BE2C (cell line): ENCODE results near the gene CXCL1.

Experiments used
- DNase-seq: peaks from one replicate; pipeline ENCODE4 v3.0.0-alpha.2; 2020
- H3K27me3 ChIP-seq: fragments of 250-450 bp; sonication (Bioruptor Pico); 2 replicates; pipeline ENCODE4 v1.5.1; 2020; ENCODE audit warnings: mild to moderate bottlenecking
- H3K36me3 ChIP-seq: fragments of 250-450 bp; sonication (Bioruptor Pico); 2 replicates; pipeline ENCODE4 v1.5.1; 2020; ENCODE audit warnings: mild to moderate bottlenecking
- H3K4me1 ChIP-seq: fragments of 250-450 bp; sonication (Bioruptor Pico); 2 replicates; pipeline ENCODE4 v1.5.1; 2020
- H3K4me3 ChIP-seq: 2 replicates; pipeline ENCODE4 v1.5.1; 2011; ENCODE audit warnings: low read depth, low read length
- H3K9me3 ChIP-seq: fragments of 250-450 bp; sonication (Bioruptor Pico); 2 replicates; pipeline ENCODE4 v1.5.1; 2020
- TF ChIP-seq, protein P1 (sequence below): IDR thresholded peaks from 2 replicates; pipeline ENCODE4 v1.5.1; 2012; ENCODE audit warnings: mild to moderate bottlenecking, low read depth, low read length

The CXCL1 gene

DNA sequence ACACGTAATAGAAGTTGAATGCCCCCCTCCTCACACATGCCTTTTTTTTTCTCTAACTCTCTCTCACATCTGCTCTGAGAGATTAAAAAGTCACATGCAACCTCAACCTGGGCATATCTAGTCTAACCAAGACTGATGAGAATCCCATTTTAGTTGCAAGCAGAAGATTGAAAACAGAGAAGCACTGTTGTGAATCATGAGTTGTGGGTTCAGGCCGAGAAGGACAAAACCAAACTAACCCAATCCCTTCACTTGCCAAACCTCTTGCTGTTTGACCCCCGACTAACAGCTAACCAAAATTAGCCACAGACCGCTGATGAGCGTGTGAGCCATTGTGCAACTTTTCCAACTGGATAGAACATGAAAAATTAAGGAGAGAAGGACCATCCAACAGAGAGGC is 31.8 kb downstream of the CXCL1 start:
- Histone ChIP-seq H3K36me3 (no peaks in the 10 kb centered on the region), H3K4me3 (no peak overlapping the region), H3K9me3 (no peaks in the 10 kb centered on the region), H3K4me1 (no peaks in the 10 kb centered on the region), H3K27me3 (no peaks in the 10 kb centered on the region)
- DNase-seq: no peak
- TF ChIP-seq, protein P1, sequence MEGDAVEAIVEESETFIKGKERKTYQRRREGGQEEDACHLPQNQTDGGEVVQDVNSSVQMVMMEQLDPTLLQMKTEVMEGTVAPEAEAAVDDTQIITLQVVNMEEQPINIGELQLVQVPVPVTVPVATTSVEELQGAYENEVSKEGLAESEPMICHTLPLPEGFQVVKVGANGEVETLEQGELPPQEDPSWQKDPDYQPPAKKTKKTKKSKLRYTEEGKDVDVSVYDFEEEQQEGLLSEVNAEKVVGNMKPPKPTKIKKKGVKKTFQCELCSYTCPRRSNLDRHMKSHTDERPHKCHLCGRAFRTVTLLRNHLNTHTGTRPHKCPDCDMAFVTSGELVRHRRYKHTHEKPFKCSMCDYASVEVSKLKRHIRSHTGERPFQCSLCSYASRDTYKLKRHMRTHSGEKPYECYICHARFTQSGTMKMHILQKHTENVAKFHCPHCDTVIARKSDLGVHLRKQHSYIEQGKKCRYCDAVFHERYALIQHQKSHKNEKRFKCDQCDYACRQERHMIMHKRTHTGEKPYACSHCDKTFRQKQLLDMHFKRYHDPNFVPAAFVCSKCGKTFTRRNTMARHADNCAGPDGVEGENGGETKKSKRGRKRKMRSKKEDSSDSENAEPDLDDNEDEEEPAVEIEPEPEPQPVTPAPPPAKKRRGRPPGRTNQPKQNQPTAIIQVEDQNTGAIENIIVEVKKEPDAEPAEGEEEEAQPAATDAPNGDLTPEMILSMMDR: no peak

DNA sequence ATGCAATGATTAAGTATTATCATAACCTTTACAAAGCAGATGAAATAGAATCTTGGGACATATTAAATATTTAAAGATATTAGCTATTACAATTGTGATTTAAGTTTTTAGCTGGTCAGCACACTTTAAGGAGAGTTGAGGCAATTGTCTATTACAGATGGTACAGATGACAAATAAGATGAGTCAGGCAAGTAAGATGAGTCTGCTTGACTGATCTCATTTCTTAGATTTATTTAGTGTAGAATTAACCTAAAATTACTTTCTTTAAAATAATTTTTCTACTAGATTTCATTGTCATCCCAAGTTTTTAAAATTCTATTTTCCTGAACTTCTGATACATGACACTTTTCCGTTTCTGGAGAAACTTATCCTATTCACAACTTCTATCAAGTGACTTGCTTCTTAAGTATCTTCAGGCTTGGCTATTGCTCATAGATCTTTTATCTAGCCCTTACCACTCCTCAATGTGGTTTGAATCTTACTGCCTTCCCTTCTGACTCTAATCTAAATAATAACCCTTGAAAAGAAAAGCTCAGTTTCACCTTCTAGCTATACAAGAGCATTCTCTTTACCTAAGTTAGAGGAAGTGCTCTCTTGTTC is 32.9 kb downstream of the CXCL1 start:
- H3K9me3 ChIP-seq: no peaks in the 10 kb centered on the region
- no peak overlapping the region for H3K4me3 ChIP-seq
- TF ChIP-seq, protein P1: no peak
- no peaks in the 10 kb centered on the region for H3K4me1 ChIP-seq
- DNase-seq: no peak
- H3K27me3 ChIP-seq: no peaks in the 10 kb centered on the region
- no peaks in the 10 kb centered on the region for H3K36me3 ChIP-seq

DNA sequence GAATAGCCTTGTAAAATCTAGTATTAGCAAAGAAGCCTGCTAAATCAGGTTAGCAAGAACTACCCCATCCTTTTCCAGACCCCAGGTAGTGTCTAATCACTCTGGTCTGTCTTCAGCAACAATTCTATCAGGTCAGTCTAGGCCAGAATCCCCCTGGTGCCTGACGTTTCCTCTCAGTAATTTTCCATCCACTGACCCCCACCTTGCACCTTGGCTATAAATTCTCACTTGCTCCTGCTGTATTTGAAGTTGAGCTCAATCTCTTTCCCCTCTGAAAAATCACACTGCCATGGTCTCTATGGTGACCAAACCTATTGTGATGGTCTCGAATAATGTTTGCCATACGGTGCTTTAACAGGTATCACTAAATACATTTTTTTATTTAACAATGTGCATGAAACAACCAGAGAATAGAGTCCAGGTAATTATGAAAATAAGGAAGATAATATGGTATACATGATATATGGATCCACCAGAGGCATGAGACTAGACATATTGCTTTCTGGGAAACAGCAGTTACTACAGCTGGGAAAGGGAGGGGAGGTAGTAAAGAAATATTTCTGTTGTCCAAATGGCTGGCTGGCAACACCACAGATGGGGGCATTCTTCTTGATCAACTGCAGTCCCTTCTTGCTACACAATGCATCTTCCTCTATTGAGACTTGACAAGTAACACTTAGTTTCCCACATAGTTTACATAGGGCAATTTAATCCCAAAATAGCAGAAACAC is 33.8 kb downstream of the CXCL1 start:
- TF ChIP-seq, protein P1: no peak
- H3K9me3 ChIP-seq: no peaks in the 10 kb centered on the region
- H3K36me3 ChIP-seq: no peaks in the 10 kb centered on the region
- no peak overlapping the region for H3K4me3 ChIP-seq
- no peaks in the 10 kb centered on the region for H3K4me1 ChIP-seq
- H3K27me3 ChIP-seq: no peaks in the 10 kb centered on the region
- DNase-seq: no peak

DNA sequence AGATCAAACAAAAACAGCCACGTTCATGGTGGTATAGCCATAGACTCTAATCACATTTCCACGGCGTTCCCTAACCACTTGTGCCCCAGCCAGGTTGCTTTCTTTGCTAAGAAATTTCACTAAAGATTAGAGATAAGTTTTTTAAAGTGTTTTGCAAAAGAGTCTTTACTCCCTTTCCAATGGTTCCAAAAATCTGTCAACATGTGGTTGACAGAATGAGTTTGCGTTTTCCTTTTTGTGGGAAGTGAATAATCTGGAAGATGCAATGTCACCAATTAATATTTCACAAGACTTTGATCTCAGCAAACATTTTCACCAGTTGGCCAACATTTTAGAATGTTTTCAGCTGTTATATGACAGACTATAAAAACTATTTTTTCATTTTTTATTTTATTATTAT is 35.3 kb downstream of the CXCL1 start:
- DNase-seq: no peak
- Histone ChIP-seq H3K4me3 (no peak overlapping the region), H3K36me3 (no peaks in the 10 kb centered on the region), H3K9me3 (no peaks in the 10 kb centered on the region), H3K4me1 (no peaks in the 10 kb centered on the region), H3K27me3 (no peaks in the 10 kb centered on the region)
- TF ChIP-seq, protein P1: no peak

DNA sequence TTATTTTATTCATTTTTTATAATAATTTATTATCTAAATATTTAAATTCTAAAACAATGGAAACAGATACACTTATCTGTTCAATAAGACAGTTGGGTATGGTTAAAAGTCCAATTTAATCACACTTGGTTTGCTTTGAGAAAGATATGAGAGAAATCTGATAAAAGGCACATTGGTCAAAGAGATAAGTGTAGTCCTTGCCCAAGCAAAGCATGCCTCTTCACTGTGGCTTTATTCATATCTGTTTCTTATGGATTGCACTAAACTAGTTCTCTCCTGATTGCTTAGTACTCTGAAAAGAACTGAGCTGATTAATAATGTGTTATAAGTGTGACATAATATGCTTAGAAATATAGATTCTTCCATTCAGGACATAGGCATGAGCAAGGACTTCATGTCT is 39.8 kb downstream of the CXCL1 start:
- H3K27me3 ChIP-seq: no peaks in the 10 kb centered on the region
- TF ChIP-seq, protein P1: no peak
- H3K36me3 ChIP-seq: no peaks in the 10 kb centered on the region
- H3K4me1 ChIP-seq: no peaks in the 10 kb centered on the region
- H3K9me3 ChIP-seq: no peaks in the 10 kb centered on the region
- H3K4me3 ChIP-seq: no peak overlapping the region
- DNase-seq: no peak

DNA sequence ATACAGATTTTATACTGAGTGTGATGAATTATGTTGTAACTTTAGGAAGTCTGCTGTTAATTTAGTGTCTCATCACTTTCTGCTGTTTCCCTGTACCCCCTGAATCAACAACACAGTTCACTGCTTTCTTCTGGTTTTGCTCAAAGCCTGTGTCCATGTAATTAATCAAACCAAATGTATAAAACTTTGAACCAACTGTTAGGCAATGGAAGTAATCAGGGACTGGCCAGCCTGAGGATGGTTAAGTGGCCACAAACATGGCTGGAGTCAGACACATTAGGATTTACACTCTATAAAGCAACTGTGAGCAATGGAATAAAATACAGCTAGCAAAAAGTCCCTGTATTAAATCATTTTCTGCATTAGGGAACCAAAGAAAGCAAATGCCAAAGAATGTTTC is 42.6 kb downstream of the CXCL1 start:
- Histone ChIP-seq H3K4me3 (no peak overlapping the region), H3K27me3 (no peaks in the 10 kb centered on the region), H3K4me1 (no peaks in the 10 kb centered on the region), H3K36me3 (no peaks in the 10 kb centered on the region), H3K9me3 (no peaks in the 10 kb centered on the region)
- TF ChIP-seq, protein P1: no peak
- no peak for DNase-seq
